HG02588 (cell line): Measurements from ENCODE around the gene FAM120A.
A peak's percentile ranks its signal among the peaks of the same experiment; 100 is the strongest.

ENCODE experiments used
- ATAC-seq: cut with Tn5 transposase; IDR thresholded peaks from one replicate; pipeline ENCODE4 v1.9.1; 2021; ENCODE audit warnings: mild to moderate bottlenecking, moderate library complexity; ENCODE audit not compliant: unreplicated experiment

FAM120A gene

DNA sequence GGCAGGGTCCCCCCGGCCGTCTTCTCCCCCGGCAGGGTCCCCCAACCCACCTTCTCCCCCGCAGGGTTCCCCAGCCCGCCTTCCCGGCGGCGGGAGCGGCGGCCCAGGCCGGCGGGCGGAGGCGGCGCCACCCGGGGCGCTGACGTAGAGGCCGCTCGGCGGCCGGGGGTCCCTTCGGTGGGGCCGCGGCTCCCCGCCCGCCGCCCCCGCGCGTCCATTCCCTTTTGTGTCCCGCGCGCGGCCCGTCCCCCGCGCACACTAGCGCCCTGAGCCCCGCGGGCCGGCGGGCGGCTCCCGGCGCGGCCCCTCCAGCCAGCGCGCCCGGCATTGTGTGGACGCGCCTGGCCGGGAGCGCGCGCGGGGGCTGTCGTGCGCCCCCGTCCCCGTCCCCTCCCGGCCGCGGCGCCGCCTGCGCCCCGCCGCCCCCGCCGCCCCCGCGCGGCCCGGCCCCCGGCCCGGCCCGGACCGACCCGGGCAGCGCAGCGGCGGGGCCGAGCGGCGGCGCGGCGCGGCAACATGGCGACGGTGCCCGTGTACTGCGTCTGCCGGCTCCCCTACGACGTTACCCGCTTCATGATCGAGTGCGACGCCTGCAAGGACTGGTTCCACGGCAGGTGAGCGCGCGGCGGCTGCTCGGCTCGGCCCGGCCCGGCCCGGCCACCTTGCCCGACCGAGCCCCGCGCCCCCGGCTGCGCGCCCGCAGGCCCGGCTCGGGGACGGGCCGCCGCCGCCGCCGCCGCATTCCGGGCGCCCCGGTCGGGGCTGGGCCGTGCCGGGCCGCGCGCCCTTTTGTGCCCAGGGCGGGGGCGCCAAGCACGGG is 125.0 kb downstream of the FAM120A start, which contains the start of gene PHF2:
Gene PHF2 (plus strand): TSS at position 327 of the 820 bp plus-strand sequence. CDS start 190 bp downstream, at position 517.
- ATAC-seq: peak; percentile 40

DNA sequence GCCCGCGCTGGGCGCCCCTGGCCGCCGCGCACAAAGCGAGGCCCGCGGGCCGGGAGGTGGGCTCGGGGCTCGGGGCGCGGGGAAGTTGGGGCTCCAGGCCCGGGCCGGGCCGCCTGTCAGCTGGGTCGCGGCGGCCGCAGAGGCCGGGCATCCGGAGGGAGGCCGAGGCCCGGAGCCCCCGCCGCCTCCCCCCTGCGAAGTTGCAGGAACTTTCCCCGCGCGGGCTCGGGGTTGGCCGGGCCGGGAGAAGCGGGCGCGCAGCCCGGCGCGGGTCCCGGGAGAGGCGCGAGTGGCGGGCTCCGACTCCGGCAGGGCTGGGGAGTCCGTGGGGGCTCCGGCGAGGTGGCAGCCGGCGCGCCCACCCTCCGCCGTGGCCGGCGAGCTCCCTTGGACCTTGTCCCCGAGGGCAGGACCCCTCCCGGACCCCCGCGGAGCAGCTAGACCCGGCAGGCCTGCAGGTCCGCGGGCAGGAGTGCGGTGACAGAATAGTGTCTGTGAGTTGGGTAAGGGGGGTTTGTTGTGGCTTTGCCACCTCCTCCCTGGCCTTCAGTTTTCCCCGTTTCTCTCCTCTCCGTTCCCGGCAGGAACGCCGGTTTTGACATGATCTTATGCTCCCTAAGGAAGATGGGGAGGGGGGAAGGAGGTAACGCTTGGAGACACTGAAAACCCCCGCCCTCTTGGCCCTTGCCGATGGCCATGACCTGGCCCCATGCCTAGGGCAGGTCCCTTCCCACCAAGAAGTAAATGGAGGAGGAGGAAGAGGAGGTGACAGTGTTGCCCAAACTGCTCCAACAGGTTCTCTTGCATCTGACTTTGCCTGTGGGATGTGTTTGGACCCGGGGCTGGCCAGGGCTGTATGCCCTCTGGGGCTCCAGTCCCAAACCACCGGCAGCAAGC is 125.8 kb downstream of the FAM120A start:
- ATAC-seq: peak; percentile 28

DNA sequence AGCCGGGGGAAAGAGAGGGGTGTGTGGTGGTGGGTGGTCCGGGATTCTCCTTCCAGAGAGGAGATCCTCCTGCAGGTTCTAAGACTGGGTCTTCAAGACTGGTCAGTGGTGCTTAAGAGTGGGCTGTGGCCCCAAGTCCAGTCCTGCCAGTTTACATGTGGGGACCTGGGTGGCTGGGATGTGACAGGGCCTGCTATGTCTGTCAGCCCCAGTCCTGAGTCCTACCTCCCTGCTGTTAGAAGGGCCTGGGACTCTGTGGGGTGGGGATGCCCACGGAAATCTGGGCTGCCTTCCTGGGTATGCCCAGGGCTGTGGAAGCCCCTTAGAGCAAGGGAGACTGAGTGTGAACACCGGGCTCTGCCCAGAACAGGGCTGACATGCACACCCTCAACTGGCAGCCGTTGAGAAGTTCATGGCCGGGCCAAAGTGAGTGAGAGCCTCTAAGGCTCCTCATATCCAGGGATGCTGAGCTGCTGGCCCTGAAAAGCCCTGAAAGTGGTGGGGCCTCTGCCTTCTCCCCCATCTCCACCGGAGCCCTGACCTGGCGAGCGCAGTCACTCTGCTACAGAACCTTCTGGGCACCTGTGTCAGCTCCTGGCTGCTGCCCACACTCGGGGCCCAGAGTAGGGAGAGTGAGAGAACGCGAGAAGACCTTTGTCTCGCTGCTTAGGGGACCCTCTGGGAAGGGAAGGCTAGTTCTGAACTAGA is 126.6 kb downstream of the FAM120A start:
- no peak for ATAC-seq

DNA sequence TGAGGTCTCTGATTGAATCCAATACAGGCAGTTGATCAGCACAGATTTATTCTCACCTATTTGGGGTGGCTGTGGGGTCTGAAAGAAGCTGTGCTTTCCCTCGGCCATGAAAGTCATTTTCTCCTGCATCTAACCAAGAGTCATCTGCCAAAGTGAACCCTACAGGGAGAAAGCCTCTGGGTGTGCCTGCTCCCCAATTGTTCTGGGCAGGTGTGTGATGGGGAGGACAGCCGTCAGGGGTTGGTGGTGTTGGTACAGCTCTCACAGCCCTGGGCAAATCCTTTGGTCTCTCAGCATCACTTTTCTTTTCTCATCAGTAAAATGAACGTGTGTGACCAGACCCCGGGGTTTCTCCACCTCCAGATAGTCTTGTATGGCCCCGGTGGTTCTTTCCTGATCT is 127.4 kb downstream of the FAM120A start:
- ATAC-seq: no peak

DNA sequence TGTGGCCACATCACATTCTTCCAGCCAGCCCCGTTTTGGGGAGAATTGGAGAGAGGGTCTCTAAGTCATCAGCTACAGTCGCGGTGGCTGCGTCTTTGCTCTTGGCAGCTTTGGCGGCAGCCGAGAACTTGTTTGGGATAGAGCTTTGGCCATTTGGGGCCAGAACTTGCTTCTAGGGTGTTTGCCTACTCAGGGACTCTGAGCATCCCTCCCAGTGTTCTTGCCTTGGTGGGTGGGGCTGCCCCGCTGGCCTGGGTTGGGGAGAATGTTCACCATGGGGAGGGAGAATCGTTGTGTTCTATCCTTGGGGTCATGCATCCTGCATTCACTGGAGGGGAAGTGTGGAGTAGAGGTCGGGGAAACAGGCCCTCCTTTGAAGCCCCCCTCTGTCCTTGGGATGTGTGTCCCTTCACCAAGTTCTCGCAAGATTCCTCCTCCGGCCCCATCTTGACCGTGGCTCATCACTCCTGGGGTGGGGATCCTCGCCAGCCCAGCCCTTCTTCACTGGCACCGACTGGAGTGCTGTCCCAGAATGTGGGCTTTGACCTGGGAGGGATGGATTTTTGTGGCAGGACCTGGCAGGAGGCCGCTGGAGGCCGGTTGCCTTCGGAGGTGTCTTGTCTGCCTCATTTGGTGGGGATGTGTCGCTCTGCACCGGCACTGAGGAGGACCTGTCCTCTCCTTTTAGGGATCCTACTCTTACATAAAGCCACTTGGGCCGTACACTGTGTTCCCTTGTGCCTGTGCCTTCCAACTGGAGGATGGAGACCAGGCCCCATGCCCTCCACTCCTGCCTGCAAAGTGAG is 128.4 kb downstream of the FAM120A start:
- no peak for ATAC-seq

DNA sequence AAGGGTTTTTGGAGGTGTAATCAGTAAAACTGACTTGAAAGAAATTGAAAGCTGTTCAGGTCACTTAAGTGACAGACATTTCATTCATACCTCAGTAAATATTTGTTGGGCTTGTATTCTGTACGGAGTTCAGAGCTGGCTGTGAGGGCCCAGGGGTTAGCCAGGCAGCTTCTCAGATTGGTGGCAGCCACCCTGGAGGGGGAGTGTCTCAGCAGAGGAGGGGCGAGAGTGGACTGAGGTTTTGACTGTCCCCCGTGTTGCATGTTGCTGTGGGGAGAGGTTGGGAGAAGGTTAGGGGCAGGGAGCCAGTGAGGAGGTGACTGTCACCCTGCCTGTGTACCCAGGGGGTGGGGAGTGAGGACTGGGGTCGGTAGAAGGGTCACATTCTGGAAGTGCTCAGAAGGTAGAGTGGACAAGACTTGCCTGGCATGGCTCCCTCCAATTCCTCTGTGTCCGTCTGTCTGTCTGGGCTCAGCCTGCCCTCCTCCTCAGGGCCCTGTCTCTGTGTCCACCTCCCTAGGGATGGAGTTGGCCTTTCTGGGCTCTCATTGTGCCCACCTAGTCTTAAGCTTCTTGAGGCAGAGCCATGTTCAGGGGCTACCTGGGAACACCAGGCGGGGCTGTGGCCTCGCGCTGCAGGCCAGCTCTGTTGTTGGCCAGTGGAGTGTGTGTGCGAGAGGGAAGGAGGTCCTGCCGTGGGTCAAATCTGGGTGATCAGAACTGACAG is 129.3 kb downstream of the FAM120A start:
- ATAC-seq: no peak

- no peak for ATAC-seq
Measured at GRCh38 chr9:93582115-93582514, 130.6 kb downstream of the FAM120A start.

GRCh38 chr9:93582550-93582949 is 131.1 kb downstream of the FAM120A start:
- ATAC-seq: no peak

GRCh38 chr9:93585259-93585658 is 133.8 kb downstream of the FAM120A start:
- no peak for ATAC-seq

GRCh38 chr9:93585695-93586094 is 134.2 kb downstream of the FAM120A start:
- ATAC-seq: no peak

GRCh38 chr9:93586290-93587057 is 135.0 kb downstream of the FAM120A start:
- ATAC-seq: no peak

GRCh38 chr9:93587284-93587650 is 135.8 kb downstream of the FAM120A start:
- ATAC-seq: no peak

- ATAC-seq: no peak
Measured at GRCh38 chr9:93587651-93588347, 136.3 kb downstream of the FAM120A start.

GRCh38 chr9:93588641-93589609 is 137.4 kb downstream of the FAM120A start:
- ATAC-seq: no peak

DNA sequence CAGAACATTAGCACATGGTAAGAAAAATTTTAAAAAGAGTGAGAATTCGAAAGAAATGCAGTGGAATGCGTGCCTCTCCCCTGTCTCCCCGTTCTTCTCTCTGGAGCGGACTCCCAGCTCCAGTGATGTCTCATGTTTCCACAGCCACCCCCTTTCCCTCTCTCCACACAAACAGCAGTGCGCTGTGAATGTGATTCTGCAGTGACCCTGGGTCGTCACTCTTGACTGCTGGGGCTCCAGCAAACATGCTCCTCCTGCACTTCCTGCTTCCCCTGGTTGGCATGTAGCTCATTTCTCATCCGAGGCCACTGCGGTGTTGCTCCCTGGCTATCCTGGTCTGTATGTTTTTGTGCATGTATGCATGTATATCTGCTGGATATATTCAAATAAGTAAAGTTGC is 138.2 kb downstream of the FAM120A start:
- ATAC-seq: no peak

DNA sequence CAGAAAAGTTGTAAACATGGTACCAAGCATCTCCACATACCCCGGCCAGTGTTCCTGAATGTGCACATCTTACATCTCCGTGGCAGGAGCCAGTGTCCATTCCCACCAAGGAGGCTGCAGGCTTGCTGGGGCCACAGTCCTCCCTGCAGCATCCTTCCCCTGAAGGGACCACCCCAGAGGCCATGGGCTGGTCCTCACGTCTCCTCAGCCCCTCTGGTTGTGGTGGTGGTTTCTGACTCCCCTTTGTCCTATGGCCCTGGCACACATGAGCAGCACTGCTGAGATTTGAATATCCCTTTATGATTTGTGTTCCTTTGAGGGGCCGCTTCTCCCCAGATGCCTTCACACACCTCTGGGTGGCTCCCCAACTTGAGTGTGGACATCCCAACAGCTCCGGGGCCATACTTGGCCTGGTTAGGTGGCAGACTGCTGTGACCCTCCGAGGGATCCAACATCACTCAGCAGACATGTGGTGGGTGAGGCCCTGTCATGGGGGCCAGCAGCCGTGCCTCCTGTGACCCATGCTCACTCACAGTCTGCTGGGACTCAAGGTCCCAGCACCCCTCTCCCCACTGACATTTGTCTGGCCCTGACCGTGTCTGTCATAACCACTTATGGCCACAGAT is 139.2 kb downstream of the FAM120A start:
- no peak for ATAC-seq
